ENCODE data around the gene IL17D.
A peak's percentile ranks its signal among the peaks of the same experiment; 100 is the strongest.

IL17D gene

DNA sequence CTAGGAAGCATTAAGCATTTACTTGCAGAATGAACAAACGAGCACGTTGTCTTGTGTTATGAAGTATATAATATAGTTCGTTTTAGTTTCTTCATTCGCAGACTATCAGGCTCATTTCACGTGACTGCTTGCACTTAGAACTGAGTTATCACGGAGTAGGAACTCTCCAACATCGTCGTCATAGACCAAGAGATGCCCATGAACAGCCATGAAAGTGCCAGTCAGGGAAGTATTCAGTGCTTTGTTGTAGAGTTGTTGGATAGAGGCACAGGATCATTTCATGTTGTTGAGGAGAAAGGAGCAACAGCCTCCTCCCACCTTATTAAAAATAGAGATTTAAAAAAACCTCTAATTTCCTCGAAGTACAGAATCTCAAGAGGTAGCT, 977 bp upstream of the IL17D start:
- peaks cover 4 to 24% (median 16%) of the 10 kb centered on the region in 4 experiments for H3K4me1 ChIP-seq (ENCODE audit: control extremely low read depth in 1 of 4, control insufficient read depth in 4 of 4, insufficient read depth in 4 of 4, low read length in 3 of 4)
- H3K27me3 ChIP-seq (replicated peaks in 2 of 5; ENCODE audit: control insufficient read depth in 4 of 5, insufficient read depth in 5 of 5, low read length in 4 of 5) = no peaks in the 10 kb centered on the region
- peak overlapping the region in 6 of 7 experiments; percentile 67 to 89 (median 78) for H3K4me3 ChIP-seq (ENCODE audit: control insufficient read depth in 1 of 7, extremely low read depth in 1 of 7, insufficient read depth in 4 of 7, low read depth in 2 of 7, low read length in 6 of 7)
- DNase-seq = peak; percentile 27 to 78 (median 68)
- H3K9me3 ChIP-seq (ENCODE audit: control extremely low read depth in 1 of 5, control insufficient read depth in 4 of 5, insufficient read depth in 2 of 5, low read depth in 1 of 5, low read length in 4 of 5) = no peaks in the 10 kb centered on the region
- no peak overlapping the region for H3K27ac ChIP-seq (ENCODE audit: insufficient read depth in 1 of 2, low read depth in 1 of 2, low read length in 2 of 2, poor library complexity in 1 of 2, severe bottlenecking in 2 of 2)
- H3K36me3 ChIP-seq (ENCODE audit: control insufficient read depth in 4 of 4, insufficient read depth in 4 of 4, low read length in 3 of 4) = no peaks in the 10 kb centered on the region
- POLR2A ChIA-PET = interaction anchor here (0.6 kb wide), 1 partner anchor 50 kb away, joined by 4 read pairs; no protein-coding TSS in a partner anchor
- CTCF ChIA-PET = interaction anchor here (1.0 to 1.9 kb wide), 6 partner anchors 14 to 209 kb away, joined by 3 to 6 read pairs (median 4); no protein-coding TSS in a partner anchor
- WGBS (ENCODE audit: insufficient coverage) = 0% methylated on average over 7 of the region's 9 CpGs

DNA sequence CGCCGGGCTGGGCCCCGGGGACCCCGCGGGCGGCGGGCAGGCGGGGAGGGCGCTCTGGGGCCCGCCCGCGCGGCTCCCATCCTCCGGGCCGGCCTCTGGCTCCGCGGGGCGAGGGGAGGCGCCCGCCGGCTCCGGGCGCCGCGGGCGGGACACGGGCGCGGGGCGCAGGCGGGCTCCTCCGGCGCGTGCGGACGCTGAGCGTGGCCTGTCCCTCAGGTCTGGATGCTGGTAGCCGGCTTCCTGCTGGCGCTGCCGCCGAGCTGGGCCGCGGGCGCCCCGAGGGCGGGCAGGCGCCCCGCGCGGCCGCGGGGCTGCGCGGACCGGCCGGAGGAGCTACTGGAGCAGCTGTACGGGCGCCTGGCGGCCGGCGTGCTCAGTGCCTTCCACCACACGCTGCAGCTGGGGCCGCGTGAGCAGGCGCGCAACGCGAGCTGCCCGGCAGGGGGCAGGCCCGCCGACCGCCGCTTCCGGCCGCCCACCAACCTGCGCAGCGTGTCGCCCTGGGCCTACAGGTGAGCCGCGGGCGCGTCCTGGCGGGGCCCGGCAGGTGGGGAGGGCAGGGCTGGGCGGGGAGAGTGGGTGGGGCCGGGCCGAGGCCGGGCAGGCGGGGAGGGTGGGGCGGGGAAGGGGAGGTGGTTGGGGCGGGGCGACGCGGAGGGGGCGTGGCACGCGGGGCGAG, 420 bp downstream of the IL17D start:
- no peak overlapping the region for H3K27ac ChIP-seq (ENCODE audit: insufficient read depth in 1 of 2, low read depth in 1 of 2, low read length in 2 of 2, poor library complexity in 1 of 2, severe bottlenecking in 2 of 2)
- POLR2A ChIA-PET = no interaction called here

DNA sequence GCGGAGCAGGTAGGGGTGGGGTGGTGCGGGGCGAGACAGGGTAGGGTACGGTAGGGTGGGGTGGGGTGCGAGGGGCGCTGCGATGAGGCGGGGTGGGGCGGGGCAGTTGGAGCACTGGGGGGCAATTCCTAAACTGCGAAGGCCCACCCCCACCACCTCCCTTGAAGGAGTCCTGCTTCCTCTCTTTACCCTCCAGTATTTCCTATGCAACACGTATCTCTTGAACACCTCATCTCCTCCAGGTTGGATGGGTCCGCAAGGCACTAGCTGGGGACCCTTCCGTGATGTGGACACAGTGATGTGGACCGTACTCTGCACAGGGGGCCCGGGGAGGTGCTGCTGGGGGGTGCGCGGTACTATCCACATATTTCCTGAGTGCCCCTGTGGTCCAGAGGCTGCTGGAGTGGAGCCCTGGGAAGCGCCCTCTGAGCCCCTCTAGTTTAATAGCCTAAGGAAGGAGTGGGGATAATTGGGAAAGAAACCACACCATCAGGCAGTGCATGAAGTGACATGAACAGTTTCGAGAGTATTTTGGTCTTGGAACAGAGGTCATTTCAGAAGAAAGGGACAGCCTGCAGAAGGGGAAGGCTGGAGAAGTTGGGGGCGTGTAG, 1.1 kb downstream of the IL17D start:
- 32% methylated on average over 13 of the region's 20 CpGs for WGBS (ENCODE audit: insufficient coverage)
- H3K27ac ChIP-seq (ENCODE audit: insufficient read depth in 1 of 2, low read depth in 1 of 2, low read length in 2 of 2, poor library complexity in 1 of 2, severe bottlenecking in 2 of 2) = no peak overlapping the region
- H3K4me3 ChIP-seq (ENCODE audit: control insufficient read depth in 1 of 7, extremely low read depth in 1 of 7, insufficient read depth in 4 of 7, low read depth in 2 of 7, low read length in 6 of 7) = peak overlapping the region in 2 of 7 experiments; percentile 17 to 70
- H3K36me3 ChIP-seq (ENCODE audit: control insufficient read depth in 4 of 4, insufficient read depth in 4 of 4, low read length in 3 of 4) = no peaks in the 10 kb centered on the region
- no peak for DNase-seq
- no peaks in the 10 kb centered on the region for H3K9me3 ChIP-seq (ENCODE audit: control extremely low read depth in 1 of 5, control insufficient read depth in 4 of 5, insufficient read depth in 2 of 5, low read depth in 1 of 5, low read length in 4 of 5)
- ChIA-PET CTCF (interaction anchor here (0.9 to 1.9 kb wide), 6 partner anchors 9 to 230 kb away, joined by 3 to 6 read pairs (median 4); no protein-coding TSS in a partner anchor), POLR2A (no interaction called here)
- H3K27me3 ChIP-seq (replicated peaks in 2 of 5; ENCODE audit: control insufficient read depth in 4 of 5, insufficient read depth in 5 of 5, low read length in 4 of 5) = no peaks in the 10 kb centered on the region
- peaks cover 4 to 24% (median 16%) of the 10 kb centered on the region in 4 experiments for H3K4me1 ChIP-seq (ENCODE audit: control extremely low read depth in 1 of 4, control insufficient read depth in 4 of 4, insufficient read depth in 4 of 4, low read length in 3 of 4)

More for the DNA sequence above, 420 bp downstream of the IL17D start:
- Histone ChIP-seq H3K27me3 (replicated peaks in 2 of 5; ENCODE audit: control insufficient read depth in 4 of 5, insufficient read depth in 5 of 5, low read length in 4 of 5) (no peaks in the 10 kb centered on the region), H3K9me3 (ENCODE audit: control extremely low read depth in 1 of 5, control insufficient read depth in 4 of 5, insufficient read depth in 2 of 5, low read depth in 1 of 5, low read length in 4 of 5) (no peaks in the 10 kb centered on the region), H3K4me1 (ENCODE audit: control extremely low read depth in 1 of 4, control insufficient read depth in 4 of 4, insufficient read depth in 4 of 4, low read length in 3 of 4) (peaks cover 4 to 24% (median 16%) of the 10 kb centered on the region in 4 experiments), H3K36me3 (ENCODE audit: control insufficient read depth in 4 of 4, insufficient read depth in 4 of 4, low read length in 3 of 4) (no peaks in the 10 kb centered on the region), H3K4me3 (ENCODE audit: control insufficient read depth in 1 of 7, extremely low read depth in 1 of 7, insufficient read depth in 4 of 7, low read depth in 2 of 7, low read length in 6 of 7) (peak overlapping the region; percentile 50 to 88 (median 62))
- peak; percentile 82 to 93 (median 92) for DNase-seq
- CTCF ChIA-PET = interaction anchor here (0.9 to 1.2 kb wide), 4 partner anchors 129 to 230 kb away, joined by 3 to 6 read pairs (median 4); no protein-coding TSS in a partner anchor
- WGBS (ENCODE audit: insufficient coverage) = 0% methylated on average over 41 of the region's 98 CpGs

DNA sequence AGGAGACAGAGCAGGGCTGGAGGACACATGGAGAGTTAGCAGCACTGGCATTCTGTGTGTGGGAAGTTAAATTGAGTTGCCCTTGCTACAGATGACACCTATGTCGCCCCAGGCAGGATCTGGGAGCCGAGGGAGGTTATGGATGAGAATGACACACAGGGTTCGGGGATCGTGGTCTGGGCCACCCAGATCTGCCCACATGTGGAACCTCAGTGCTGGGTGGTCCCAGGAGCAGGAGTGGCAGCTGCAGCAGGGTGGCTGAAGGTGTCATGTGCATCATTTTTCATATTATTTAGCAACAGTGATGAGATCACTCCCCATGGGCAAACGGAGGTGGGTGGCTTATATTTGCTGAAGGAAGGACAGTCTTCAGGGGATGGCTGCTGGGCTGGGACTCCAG, 3.2 kb downstream of the IL17D start:
- POLR2A ChIA-PET = no interaction called here
- H3K27me3 ChIP-seq (replicated peaks in 2 of 5; ENCODE audit: control insufficient read depth in 4 of 5, insufficient read depth in 5 of 5, low read length in 4 of 5) = no peaks in the 10 kb centered on the region

DNA sequence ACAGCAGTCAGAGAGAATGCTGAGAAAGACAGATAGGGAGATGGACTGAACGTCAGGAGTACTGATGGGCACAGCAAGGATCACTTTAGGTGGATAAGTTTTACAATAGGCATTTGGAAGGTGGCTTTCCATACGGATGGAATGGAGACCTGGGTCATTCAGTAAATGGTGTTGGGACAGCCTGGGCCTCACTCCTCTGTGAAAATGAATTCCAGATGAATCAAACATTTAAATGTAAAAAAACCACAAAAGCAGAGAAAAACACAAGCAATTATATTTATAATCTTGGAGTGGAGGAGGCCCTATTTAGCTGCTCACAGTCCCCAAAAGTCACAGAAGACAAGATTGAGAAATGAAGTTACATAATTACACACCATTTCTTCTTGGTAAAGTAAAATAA, 4.7 kb downstream of the IL17D start:
- WGBS (ENCODE audit: insufficient coverage) = 100% methylated on average over 1 of the region's 2 CpGs
- POLR2A ChIA-PET = interaction anchor here (0.7 kb wide), 1 partner anchor 96 kb away, joined by 4 read pairs; no protein-coding TSS in a partner anchor
- no peaks in the 10 kb centered on the region for H3K27me3 ChIP-seq (replicated peaks in 2 of 5; ENCODE audit: control insufficient read depth in 4 of 5, insufficient read depth in 5 of 5, low read length in 4 of 5)

More for the DNA sequence above, 3.2 kb downstream of the IL17D start:
- Histone ChIP-seq H3K4me3 (ENCODE audit: control insufficient read depth in 1 of 7, extremely low read depth in 1 of 7, insufficient read depth in 4 of 7, low read depth in 2 of 7, low read length in 6 of 7) (no peak overlapping the region), H3K36me3 (ENCODE audit: control insufficient read depth in 4 of 4, insufficient read depth in 4 of 4, low read length in 3 of 4) (no peaks in the 10 kb centered on the region), H3K27ac (ENCODE audit: insufficient read depth in 1 of 2, low read depth in 1 of 2, low read length in 2 of 2, poor library complexity in 1 of 2, severe bottlenecking in 2 of 2) (no peak overlapping the region), H3K9me3 (ENCODE audit: control extremely low read depth in 1 of 5, control insufficient read depth in 4 of 5, insufficient read depth in 2 of 5, low read depth in 1 of 5, low read length in 4 of 5) (no peaks in the 10 kb centered on the region), H3K4me1 (ENCODE audit: control extremely low read depth in 1 of 4, control insufficient read depth in 4 of 4, insufficient read depth in 4 of 4, low read length in 3 of 4) (peaks cover 4 to 17% (median 14%) of the 10 kb centered on the region in 4 experiments)
- DNase-seq = no peak
- CTCF ChIA-PET = interaction anchor here (0.8 kb wide), 1 partner anchor 134 kb away, joined by 3 read pairs; no protein-coding TSS in a partner anchor
- WGBS (ENCODE audit: insufficient coverage) = 98% methylated on average over 5 of the region's 5 CpGs

DNA sequence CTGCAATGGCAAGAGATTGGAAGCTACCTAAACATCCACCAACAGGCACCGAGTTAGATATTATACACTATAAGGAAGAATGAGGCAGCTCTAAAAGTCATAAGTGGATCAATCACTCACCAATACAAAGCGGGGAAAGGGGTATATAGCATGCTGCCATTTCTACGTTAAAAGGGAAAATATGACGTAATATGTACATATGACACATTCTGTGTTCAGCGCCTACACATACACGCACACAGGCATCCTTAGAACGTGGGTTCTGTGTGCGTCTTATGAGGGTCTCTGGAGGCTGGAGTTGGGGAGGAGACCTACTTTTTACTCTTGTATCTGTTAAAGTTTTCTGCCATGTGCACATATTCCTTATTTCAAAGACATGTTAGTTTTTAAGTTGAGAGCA, 5.9 kb downstream of the IL17D start:
- Histone ChIP-seq H3K27ac (ENCODE audit: insufficient read depth in 1 of 2, low read depth in 1 of 2, low read length in 2 of 2, poor library complexity in 1 of 2, severe bottlenecking in 2 of 2) (no peak overlapping the region), H3K4me3 (ENCODE audit: control insufficient read depth in 1 of 7, extremely low read depth in 1 of 7, insufficient read depth in 4 of 7, low read depth in 2 of 7, low read length in 6 of 7) (no peak overlapping the region), H3K27me3 (replicated peaks in 2 of 5; ENCODE audit: control insufficient read depth in 4 of 5, insufficient read depth in 5 of 5, low read length in 4 of 5) (no peaks in the 10 kb centered on the region), H3K36me3 (ENCODE audit: control insufficient read depth in 4 of 4, insufficient read depth in 4 of 4, low read length in 3 of 4) (no peaks in the 10 kb centered on the region), H3K4me1 (ENCODE audit: control extremely low read depth in 1 of 4, control insufficient read depth in 4 of 4, insufficient read depth in 4 of 4, low read length in 3 of 4) (peaks cover 0 to 8% (median 1%) of the 10 kb centered on the region in 4 experiments), H3K9me3 (ENCODE audit: control extremely low read depth in 1 of 5, control insufficient read depth in 4 of 5, insufficient read depth in 2 of 5, low read depth in 1 of 5, low read length in 4 of 5) (no peaks in the 10 kb centered on the region)
- ChIA-PET CTCF (interaction anchor here (1.2 to 3.1 kb wide), 4 partner anchors 14 to 216 kb away, joined by 3 to 24 read pairs (median 4); no protein-coding TSS in a partner anchor), POLR2A (interaction anchor here (1.3 kb wide), 1 partner anchor 119 kb away, joined by 3 read pairs; no protein-coding TSS in a partner anchor)
- DNase-seq = no peak
- 95% methylated on average over 5 of the region's 8 CpGs for WGBS (ENCODE audit: insufficient coverage)

More for the DNA sequence above, 4.7 kb downstream of the IL17D start:
- no peak for DNase-seq
- no peak overlapping the region for H3K27ac ChIP-seq (ENCODE audit: insufficient read depth in 1 of 2, low read depth in 1 of 2, low read length in 2 of 2, poor library complexity in 1 of 2, severe bottlenecking in 2 of 2)
- no peaks in the 10 kb centered on the region for H3K36me3 ChIP-seq (ENCODE audit: control insufficient read depth in 4 of 4, insufficient read depth in 4 of 4, low read length in 3 of 4)
- no peaks in the 10 kb centered on the region for H3K9me3 ChIP-seq (ENCODE audit: control extremely low read depth in 1 of 5, control insufficient read depth in 4 of 5, insufficient read depth in 2 of 5, low read depth in 1 of 5, low read length in 4 of 5)
- H3K4me3 ChIP-seq (ENCODE audit: control insufficient read depth in 1 of 7, extremely low read depth in 1 of 7, insufficient read depth in 4 of 7, low read depth in 2 of 7, low read length in 6 of 7) = no peak overlapping the region
- H3K4me1 ChIP-seq (ENCODE audit: control extremely low read depth in 1 of 4, control insufficient read depth in 4 of 4, insufficient read depth in 4 of 4, low read length in 3 of 4) = peaks cover 0 to 4% (median 2%) of the 10 kb centered on the region in 4 experiments
- CTCF ChIA-PET = interaction anchor here (0.8 to 1.6 kb wide), 4 partner anchors 20 to 108 kb away, joined by 3 to 4 read pairs (median 3); no protein-coding TSS in a partner anchor
